GM18520 (cell line): ENCODE data around the gene KCNN3.

Source experiments
- ATAC-seq: cut with Tn5 transposase; IDR thresholded peaks from one replicate; pipeline ENCODE4 v1.9.1; 2021; ENCODE audit not compliant: unreplicated experiment

Gene KCNN3

GRCh38 chr1:154750681-154751665, 119.1 kb downstream of the KCNN3 start:
- no peak for ATAC-seq

DNA sequence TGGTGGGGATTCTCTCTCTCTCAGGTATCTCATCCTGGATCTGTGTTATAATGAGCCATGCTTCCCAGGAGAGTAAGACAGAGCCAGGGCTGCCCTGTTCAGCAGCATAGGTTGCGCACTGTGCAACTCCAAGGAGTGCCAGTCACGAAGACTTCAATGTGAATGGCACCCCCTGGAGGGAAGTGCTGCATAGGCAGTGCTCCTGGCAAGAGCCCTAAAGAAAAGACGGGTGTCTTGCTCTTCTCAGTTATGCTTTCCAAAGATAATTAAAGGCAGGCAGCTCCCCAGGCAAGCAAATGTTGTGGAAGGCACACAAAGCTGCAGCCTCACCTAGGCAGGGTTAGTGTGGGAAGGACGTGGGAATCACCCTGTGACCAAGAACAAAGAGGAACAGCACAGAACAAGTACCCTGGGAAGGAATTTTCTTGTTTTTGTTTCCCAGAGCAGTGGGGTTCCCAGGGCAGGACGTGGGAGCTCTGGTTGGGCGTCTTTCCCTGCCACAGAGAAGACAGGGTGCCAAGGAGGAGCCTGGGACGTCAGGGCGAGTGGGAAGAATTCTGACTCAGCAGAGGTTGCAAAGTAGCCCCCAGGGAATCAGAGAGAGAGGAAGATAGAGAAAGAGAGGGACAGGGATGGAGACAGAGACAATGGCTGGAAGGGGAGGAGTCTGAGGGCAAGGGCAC, 120.9 kb downstream of the KCNN3 start:
- ATAC-seq, result no peak

DNA sequence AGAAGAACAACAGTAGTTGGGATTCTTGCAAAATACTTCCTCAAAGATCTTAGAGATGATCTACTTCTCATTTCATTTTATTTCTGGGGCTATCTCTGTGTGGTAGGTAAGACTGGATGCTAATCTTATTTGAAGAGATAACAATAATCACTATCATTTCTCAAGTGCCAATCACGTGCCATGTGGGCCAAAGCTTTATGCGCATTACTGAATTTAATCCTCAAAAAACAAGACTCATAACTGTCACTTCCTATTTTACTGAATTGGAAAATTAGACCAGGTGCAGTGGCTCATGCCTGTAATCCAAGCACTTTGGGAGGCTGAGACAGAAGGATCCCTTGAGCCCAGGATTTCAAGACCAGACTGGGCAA, 121.7 kb downstream of the KCNN3 start:
- no peak for ATAC-seq

- no peak for ATAC-seq
Measured at GRCh38 chr1:154747740-154748404, 122.2 kb downstream of the KCNN3 start.

GRCh38 chr1:154747380-154747739, 122.7 kb downstream of the KCNN3 start:
- no peak for ATAC-seq

DNA sequence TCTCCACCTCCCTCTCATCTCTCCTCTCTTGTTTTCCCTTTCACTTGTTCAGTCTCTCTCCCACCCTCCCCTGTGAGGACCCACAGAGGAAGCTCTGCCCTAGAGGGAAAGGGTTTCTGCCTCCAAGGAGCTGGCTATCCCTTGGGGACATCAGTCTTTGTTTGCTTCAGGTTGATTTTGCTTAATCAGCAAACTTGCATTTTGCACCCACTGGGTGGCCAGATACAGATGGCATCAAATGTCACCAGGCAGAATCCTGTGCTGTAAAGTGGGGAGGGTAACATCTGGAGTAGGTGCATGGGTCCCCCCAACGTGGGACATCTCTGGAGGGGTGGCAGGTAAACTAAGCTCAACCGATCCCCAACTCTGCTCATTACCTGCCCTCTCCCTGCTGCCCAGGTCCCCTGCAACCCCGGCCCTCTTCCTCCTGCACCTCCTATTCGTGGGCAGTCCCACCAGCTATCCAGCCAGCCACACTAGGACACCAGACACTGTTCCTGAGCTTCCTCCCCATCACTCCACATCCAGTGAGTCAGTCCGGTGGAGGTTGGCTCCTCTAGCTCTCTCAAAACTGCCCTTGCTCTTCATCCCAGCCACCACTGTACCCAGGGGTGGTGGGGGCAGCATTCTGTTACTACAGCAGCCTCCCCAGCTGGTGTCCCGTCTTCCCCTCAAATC, 123.3 kb downstream of the KCNN3 start:
- no peak for ATAC-seq

GRCh38 chr1:154745750-154746425, 124.2 kb downstream of the KCNN3 start:
- no peak for ATAC-seq

- no peak for ATAC-seq
Measured at GRCh38 chr1:154745286-154745731, 124.8 kb downstream of the KCNN3 start.

DNA sequence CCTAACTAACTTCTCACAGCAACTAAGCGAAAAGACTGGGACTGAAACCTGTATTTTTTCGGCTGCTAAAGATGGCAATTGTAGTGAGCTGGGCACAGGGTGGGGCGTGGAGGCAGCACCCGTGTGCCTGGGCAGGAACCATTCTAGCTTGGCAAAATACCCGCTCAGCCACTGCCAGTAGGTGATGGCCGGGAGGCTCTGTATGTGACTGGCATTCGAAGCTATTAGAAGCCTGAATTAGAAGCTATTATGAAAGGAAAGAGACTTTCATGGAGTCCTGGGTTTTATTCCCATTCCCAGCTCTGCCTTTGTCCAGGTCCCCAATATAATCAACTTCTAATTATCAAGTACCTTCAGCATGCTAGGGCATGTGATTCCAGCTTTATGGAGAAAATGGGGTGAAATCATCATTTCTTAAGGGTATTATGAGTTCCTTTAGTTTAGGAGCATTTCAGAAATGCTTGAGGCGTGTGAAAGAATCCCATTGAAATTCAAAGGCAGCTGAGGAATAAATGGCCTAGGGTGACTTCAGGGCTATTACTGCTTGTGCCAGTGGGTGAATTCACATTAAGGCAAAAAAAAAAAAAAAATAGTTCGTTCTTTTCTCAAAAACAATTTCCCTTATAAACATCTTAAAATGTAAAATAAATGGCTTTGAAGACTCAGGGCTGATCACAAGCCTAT, 125.6 kb downstream of the KCNN3 start:
- no peak for ATAC-seq

DNA sequence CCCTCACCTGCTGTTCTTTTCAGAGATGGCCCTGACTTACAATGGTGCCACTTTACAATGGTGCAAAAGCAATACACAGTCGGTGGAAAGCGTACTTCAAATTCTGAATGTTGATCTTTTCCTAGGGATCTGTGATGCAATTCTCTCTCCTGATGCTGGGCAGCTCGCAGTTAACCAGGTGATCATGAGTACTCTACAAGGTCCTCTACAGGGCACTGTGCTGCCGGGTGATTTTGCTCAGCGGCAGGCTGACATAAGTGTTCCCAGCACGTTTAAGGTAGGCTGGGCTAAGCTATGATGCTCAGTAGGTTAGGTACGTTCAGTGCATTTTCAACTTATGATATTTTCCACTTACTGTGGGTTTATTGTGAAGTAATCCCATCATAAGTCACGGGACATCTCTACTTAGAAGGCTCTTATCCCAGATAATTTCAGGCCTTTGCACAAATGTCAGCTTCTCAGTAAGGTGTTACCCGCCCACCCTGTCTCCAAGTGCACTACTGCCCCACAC, 126.5 kb downstream of the KCNN3 start:
- no peak for ATAC-seq

DNA sequence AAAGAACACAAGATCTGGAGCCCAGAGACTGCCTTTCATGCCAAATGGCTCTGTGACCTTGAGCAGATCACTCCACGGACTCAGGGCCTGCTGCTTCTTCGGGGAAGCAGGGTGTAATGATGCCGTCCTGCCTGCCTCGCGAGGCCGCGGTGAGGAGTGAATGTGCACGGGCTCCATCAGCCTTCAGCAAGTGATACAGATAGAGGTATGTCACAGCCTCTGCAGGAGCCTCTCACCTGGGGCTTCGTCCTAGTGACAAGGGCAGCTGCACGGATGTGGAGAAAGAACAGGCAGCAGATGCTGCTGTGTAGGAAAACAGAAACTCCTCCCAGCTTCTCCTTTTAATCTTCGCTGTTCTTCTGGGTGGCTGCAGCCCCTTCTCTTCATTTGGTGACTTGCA, 127.5 kb downstream of the KCNN3 start:
- no peak for ATAC-seq

DNA sequence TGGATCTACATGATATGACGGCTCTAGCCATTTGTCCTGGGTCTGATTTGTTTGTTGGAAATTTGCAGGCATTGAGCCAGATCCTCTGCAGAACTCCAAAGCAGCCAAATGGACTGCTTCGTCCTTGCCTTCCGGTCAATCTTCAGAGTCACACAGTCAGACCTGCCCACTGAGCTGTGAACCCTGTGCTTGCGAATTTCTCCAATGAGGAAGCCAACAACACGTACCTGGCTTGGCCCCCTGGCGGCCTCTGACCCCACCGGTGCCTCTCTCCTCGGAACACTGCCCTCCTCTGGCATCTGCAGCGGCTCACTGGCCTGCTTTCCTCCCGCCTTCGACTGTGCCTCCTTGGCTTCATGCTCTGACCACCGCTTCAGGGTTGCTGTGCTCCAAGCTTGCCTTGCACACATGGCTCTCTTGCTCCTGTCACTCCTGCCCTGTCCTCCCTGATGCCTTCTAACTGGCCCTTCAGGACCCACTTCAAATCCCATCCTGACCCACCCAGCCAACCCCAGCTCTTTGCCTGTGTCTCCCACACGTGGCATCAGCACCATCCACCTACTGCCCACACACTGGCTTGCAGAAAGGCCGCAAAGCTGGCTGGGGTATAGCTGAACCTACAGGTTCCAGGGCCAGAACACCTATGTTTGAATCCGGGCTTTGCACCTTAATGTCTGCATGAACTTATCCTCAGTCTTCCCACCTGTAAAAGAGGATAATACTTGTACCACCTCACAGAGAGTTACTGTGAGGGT, 128.2 kb downstream of the KCNN3 start:
- ATAC-seq, result no peak

DNA sequence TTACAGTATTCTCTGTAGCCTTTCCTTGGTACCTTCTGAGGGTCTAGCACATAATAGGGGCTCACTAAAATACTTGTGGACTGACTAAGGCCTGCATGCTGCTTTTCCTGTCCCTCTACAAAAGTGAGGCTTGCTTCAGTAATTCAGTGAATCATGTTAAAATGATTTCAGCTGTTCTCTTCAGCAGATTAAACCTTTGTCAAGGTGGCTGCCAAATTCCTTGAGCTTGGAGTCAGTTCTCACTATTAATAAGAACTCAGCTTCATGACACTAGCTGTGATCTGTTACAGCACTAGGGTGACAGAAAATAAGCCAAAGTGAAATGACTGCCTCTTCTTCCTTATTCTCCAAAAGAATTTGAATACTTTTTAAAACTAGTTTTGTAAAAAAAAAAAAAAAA, 128.8 kb downstream of the KCNN3 start:
- no peak for ATAC-seq

DNA sequence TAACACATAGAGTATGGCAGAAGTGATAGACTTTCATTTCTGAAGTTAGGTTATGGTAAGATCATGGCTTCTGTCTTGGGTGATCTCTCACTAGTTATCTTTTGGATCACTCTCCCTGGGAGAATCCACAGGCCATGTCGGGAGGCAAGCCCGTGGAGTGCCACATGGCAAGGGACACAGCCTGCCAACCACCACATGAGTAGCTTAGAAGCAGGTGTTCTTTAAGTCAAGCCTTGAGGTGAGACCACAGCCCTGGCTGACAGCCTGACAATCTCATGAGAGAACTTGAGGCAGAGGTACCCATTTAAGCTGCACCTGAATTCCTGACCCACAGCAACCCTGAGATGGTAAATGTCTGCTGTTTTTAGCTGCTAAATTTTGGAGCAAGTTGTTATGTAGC, 130.4 kb downstream of the KCNN3 start:
- no peak for ATAC-seq

DNA sequence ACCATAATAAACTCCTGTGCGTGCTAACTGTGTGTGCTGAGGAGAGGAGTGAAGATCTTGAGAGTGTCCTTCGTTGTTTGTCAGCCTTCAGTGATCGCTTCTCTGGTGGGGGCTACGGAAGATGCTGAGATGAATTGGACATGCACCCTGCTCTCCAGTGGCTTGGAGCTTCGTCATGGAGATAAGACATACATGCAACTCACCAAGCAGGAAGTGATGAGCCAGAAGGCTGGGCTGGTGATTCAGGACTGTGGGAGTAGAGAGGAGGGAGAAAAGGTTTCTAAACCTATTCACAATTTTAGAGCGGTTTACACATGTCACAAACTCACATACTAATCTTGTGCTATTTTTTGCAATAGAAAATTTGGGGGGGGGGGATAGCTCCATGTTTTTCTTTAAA, 133.2 kb downstream of the KCNN3 start:
- ATAC-seq, result no peak

DNA sequence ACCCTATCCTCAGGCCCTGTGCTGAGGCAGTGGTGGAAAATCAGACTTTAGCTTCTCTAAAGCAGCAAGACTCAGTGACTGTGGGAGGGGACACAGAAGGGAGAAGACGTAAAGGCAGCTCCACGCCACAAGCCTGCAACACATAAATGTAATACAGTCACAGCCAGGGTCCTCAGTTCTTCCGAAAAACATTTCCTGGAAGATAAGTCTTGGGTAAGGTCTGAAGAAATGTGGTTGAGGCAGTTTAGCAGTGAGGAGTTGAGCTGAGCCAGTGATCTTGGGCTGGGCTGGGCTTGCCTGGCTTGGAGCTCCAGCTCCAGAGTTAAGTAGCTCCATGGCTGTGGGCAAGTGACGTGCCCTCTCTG, 134.3 kb downstream of the KCNN3 start:
- ATAC-seq, result no peak

DNA sequence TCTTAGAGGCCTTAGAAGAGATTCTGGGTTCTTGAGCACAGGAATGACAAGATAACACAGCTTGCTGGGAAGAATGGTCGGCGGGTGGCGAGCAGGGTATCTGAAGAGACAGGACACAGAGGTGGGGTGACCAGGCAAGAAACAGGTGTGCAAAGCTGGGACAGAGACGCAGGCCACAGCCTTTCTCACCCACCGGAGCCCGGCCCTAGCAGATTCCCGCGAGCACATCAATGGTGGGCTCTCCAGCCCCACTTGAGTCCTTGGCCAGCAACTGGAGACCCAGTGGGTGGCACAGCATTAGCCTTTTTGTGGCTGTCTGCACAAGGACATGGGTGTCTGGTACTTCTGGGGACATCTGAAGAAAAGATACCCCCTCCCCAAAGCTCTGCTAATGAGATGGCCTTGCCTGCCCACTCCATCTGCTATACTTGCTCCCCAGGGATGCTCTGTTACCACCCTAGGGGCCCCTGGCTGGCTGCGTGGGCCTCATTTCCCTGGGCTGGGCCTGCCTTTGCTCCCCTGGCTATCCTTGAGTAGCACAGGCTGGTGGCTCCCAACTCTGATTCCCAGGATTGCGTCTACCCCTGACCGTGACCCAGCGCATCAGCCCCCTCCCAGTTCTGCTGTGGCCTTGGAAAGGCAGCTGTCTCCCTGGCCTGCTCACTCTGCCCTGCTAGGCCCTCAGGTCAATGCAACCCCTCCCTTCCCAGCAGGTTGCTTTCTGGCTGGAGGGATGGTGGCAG, 134.8 kb downstream of the KCNN3 start:
- no peak for ATAC-seq

DNA sequence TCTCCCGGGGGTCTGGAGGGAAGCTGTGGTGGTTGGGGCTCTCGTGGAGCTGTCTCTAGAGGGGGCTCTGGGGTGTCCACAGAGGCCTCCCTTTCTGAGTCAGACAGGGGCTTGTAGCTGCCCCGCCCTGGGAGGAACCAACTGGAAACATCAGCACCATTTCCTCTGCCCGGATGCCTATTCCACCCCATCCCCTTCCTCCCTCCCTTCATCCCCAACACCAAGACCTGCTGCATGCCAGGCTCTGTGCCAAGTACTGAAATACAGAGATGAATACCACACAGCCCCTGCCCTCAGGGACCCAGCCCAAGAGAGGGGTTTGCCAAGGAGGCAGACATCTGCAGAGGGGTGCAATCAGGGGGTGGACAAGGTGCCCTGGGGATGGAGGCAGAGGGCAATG, 136.5 kb downstream of the KCNN3 start:
- ATAC-seq, result no peak
